IPS-11a (cell line): ENCODE data around the gene ERG.

Source experiments
- H3K4me3 ChIP-seq: one replicate; pipeline ENCODE4 v1.5.1; 2013; ENCODE audit warnings: low read depth, low read length, control low read depth

The ERG gene

GRCh38 chr21:38396325-38396724 is 102.0 kb downstream of the ERG start:
- H3K4me3 ChIP-seq, result no peak overlapping the region

DNA sequence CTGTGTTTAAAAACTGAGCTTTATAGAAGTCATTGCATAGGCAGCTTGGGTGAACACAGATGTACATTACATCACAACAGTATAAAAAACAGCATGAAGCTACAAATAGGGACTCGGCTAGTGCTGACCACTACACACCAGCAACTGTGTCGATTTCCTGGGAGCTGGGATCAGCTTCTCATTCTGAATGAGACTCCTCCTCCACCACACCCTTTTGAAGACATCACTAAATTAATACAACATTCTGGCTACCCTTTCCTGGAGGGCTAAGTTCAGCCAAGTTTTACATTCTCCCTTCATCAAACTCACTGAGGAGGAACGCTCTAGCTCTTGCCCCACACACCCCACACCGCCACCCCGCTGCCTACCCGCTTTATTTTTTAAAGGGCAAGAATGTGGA is 102.7 kb downstream of the ERG start:
- no peak overlapping the region for H3K4me3 ChIP-seq

DNA sequence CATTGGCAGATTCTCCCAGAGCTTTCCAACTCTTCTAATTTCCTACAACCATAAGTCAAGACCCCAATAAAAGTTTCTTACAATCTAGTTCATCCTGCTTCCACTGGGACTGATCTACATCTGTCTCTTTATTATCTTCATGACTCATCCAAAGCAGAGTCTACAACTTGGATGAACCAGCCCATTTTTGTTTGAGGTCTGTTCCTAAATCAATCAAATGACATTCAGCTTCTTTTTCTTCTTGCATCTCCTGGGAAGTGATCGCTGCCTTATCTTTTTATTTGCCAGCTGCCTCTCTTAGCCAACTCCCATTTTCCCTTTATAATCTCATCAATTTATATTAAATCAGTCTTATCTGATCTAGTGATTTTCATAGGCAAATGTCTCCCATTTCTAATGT is 105.6 kb downstream of the ERG start:
- H3K4me3 ChIP-seq, result no peak overlapping the region

DNA sequence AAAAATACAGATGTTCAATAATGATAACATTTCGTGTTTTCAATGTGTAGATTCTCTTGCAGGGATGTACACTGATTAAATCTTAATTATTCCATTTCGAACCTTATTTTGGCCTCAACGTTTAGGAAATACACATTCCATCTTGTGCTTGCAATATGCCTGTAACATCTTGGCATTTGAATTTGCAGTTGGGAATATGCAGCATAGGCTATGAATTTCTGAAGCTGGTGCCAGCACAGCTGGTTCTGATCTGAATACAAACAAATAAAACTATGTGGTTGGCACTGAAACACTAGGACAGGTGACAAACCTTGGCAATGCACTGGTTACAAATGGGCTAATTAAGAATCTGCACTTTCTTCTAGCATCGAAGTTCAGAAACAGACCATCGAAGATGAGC is 108.4 kb downstream of the ERG start:
- no peak overlapping the region for H3K4me3 ChIP-seq

DNA sequence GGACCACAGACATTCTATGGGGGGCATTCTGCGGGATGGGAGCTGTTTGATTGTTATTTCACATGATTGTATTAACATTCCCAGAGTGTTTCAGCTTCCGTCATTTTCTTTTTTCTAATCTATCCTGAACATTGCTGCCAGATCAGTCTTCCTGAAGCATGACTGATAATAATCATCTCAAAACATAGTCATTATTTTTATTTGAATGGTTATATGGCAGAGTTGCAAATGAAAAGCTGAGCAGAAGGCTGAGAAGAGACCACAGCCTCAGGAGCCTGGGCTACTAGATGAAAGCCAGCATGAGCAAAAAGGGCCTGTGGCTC is 109.0 kb downstream of the ERG start:
- H3K4me3 ChIP-seq, result no peak overlapping the region

DNA sequence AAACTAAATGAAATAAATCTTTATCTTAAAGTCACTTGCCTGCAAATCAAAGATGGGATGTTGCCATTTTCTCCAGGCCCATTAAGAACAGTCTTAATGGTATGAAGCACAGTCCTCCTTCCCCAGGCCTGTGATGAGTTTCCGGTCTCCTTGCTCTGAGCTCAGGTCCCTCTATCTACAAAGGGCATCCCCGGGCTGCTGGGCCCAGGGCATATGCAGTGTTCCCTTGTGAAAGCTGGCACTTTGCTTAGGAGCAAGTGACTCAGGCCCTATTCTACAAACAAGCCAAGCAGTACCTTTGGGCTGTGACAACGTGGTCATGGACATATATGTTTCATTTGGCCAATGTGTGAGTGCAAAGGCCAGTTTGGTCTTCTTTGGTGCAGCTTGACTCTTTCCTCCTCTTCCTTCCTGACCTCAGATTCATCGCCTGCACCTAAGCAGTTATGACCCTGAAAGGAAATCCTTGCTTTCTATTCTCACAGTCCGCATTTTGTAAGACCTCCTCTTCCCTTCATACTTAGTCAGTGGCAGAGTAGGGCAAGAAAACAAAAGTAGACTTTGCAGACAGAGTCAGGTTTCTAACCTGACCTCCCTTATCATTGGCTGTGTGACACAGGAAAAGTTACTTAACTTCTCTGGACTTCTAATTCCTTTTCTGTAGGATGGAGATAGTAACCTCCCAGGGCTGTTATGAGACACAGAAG is 109.5 kb downstream of the ERG start:
- no peak overlapping the region for H3K4me3 ChIP-seq

- no peak overlapping the region for H3K4me3 ChIP-seq
Observed at GRCh38 chr21:38388203-38388602, 110.1 kb downstream of the ERG start.

- no peak overlapping the region for H3K4me3 ChIP-seq
Observed at GRCh38 chr21:38386967-38387366, 111.3 kb downstream of the ERG start.

- H3K4me3 ChIP-seq, result no peak overlapping the region
Observed at GRCh38 chr21:38385427-38386175, 112.7 kb downstream of the ERG start.

DNA sequence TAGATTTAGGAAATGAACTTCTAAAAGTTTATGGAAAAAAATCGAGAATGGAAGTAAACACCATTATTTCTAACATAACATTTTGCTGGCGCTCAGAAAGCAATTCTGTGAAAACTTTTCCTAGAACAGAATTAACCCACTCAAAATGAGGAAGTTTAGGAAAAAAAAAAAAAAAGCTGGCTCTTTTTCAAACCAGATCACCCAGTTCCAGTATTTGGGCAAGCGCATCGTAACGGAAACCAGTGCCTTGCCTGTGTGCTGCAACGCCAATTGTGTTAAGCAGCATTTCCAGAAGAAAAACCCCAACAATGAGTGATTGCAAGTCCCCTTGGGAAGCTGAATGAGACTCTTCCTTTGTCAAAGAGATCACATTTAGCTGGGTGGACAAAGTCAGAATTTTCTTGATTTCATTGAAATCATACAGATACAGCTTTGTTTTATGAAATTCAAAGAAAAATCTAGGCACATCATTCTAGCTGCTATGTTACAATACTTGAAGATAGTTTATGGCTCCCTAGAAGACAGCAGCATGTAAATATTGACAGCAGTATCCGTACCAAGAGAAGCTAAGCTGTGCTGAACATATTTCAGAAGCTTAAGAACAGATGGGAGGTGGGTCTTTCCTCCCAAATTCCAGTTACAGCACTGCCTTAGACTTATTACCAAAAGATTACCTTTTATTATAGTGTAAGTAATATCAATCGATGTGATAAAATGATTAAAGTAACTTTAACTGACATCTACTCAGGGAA is 113.4 kb downstream of the ERG start:
- no peak overlapping the region for H3K4me3 ChIP-seq

- H3K4me3 ChIP-seq, result no peak overlapping the region
Observed at GRCh38 chr21:38384238-38384560, 114.1 kb downstream of the ERG start.

DNA sequence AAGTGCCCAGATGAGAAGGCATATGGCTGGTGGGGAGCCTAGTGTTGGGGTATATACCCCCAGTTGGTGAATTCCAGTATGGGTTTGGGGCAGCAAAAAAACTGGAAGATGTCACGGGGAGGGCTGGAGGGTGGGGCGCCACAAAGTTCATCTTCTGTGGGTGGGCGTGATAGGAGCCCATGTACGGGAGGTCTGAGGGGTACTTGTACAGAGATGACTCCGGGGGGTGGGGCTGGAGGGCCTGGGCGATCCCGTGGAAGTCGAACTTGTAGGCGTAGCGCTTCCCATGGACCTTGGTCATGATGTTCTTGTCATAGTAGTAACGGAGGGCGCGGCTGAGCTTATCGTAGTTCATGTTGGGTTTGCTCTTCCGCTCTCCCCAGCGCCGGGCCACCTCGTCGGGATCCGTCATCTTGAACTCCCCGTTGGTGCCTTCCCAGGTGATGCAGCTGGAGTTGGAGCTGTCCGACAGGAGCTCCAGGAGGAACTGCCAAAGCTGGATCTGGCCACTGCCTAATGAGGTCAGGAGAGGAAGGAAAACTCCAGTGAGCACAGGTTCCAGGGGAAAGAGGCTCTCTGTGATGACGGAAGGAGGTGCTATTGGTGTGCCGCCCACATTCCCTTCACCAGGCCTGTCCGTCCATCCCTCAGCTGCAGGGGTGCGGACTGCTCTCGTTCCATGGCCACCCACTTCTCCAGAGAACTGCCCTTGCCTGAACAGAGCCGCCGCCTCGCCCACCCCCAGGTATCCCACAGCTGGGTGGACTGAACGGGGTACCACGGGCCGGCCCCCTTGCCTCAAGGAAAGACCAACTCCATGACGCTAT is 114.7 kb downstream of the ERG start:
- no peak overlapping the region for H3K4me3 ChIP-seq

DNA sequence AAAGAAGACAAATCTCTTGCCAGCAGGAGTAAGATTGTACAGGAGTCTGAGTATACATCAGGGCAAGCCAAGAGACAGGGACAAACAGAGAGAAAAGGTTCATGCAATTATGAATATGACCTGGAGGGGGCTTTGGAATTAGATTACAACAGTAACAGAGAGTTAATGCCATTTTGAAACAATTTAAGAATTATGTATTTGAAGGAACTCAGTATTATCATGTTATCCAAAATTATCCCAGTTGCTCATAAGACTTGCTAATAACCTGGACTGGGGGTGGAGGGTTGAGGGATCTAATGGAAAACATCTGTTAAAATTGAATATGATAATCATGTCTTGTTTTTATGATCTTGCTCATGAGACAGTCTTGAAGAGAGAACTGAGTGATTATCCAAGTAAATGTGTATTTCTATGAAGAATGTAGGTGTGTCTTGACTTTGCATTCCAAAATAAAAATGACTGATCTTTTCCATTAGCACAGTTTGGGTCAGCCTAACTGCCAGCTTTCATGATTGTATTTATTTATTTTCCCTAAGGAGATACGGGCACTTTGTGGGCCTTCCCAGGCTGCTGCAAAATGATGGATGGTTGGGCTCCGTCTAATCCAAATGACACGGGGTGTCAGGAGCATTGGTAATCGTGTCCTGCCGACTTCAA is 117.7 kb downstream of the ERG start:
- H3K4me3 ChIP-seq, result no peak overlapping the region

DNA sequence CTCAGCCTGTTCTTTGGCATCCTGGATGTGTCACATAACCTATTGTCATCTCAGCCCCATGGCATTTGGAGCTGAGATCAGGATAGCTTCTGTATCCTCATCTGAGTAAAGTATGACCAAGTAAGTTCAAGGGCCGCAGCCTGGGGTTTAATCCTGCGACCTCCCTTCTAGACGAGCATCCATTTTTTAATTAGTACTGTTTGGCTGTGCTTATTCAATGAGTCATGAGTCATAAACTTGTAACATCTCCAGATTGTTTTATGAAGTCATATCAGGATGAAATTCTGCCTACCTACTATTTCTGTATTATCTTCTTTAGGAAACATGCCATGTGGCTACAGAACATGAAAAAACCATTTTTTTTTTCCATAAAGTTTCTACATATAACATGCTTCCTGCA is 119.1 kb downstream of the ERG start:
- H3K4me3 ChIP-seq, result no peak overlapping the region

GRCh38 chr21:38377165-38378088 is 120.8 kb downstream of the ERG start:
- no peak overlapping the region for H3K4me3 ChIP-seq

DNA sequence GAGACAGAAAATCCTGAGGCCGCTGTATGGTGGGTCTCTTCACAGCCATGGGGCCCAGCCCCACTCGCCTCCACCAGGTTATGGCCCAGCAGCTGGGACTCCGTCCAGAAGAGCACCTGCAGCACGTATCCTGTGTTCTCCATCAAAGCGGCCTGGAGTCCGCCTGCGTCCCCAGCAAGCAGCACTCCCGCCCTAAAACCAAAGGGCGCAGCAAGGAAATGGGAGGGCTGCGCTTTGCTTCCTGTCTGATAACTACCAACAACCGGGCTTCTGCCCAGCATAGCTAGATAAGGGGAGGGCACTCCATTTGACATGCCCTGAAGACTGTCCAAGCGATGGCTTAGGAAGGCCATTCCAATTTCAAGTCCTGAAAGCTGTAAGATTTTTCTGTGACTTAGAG is 121.6 kb downstream of the ERG start:
- no peak overlapping the region for H3K4me3 ChIP-seq

GRCh38 chr21:38376235-38376634 is 122.0 kb downstream of the ERG start:
- H3K4me3 ChIP-seq, result no peak overlapping the region

- no peak overlapping the region for H3K4me3 ChIP-seq
Observed at GRCh38 chr21:38367646-38368045, 130.6 kb downstream of the ERG start.

DNA sequence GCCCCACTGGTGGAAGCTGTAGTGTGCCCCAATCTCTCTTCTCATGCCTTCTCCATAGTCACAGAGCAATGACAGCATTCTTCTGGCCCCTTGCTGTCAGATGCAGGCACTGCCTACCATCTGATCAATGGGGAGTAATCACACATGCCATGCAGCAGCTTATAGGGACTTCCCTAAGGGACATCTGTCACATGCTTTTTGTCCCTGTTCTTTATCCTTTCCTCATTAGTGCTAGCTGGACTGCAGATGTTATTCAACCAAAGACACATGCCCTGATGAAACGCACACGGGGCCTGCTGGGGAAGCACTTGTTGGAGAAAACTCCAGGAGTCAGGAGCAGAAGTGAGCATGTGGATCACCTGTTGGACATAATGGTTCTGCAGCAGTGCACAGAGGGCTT is 132.8 kb downstream of the ERG start:
- H3K4me3 ChIP-seq, result no peak overlapping the region

DNA sequence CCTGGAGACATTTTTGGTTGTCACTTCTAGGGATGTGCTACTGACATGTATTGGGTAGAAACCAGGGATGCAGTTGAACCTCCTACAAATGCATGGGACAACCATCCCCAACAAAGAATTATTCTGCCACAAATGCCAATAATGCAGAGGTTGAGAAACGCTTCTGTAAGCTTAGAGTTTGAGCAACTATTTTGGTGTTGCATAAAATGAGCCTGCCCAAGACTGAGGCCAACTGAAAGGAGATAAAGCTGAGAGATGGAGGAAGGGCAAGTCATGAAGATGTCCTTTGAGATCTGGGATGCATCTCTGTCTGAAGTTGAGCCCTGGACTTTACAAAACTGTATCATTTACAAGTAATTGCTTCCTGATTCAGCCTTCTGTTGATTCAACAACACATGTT is 134.6 kb downstream of the ERG start:
- H3K4me3 ChIP-seq, result no peak overlapping the region
